OCI-LY7 (cell line): ENCODE results near the gene GULP1. TPM values are rescaled to one million over a fixed set of nuclear protein-coding genes. Genes with fewer than 3 reads are reported as not detected.

Source experiments
- Bru-seq: library from RNA; stranded (reverse); fragments of 400-500 nt; gene quantifications from one replicate; lab custom pipeline; 2021; lab: Mats Ljungman, UMichigan
- BruChase-seq, 2 experiments: library from RNA; stranded (reverse); fragments of 400-500 nt; gene quantifications; one replicate each; lab custom pipeline; 2021; lab: Mats Ljungman, UMichigan
- BruUV-seq: library from RNA; stranded (reverse); fragments of 400-500 nt; replicated peaks from 2 replicates; lab custom pipeline; 2021; lab: Mats Ljungman, UMichigan
- CTCF ChIA-PET: fragments of 300-600 bp; sonication (Branson Sonifier 250); formaldehyde crosslinking; loops from one replicate; lab custom pipeline; 2022; ENCODE audit warnings: antibody characterized with exemption; ENCODE audit not compliant: unreplicated experiment; lab: Charles Lee
- POLR2A ChIA-PET: fragments of 300-600 bp; sonication (Branson Sonifier 250); formaldehyde crosslinking; loops from one replicate; lab custom pipeline; 2022; ENCODE audit warnings: antibody characterized with exemption; lab: Charles Lee
- DNase-seq: peaks from one replicate; pipeline ENCODE4 v3.0.0-alpha.2; 2015; ENCODE audit warnings: low spot score
- H2AFZ ChIP-seq: fragments of 200-600 bp; sonication (generic), shearing (Covaris generic); 2 replicates; pipeline ENCODE4 v1.6.1; 2014; ENCODE audit warnings: mild to moderate bottlenecking, antibody characterized with exemption, low read length, moderate library complexity
- H3K27ac ChIP-seq: fragments of 200-600 bp; sonication (generic); 2 replicates; pipeline ENCODE4 v1.5.1; 2014; ENCODE audit warnings: mixed run types, low read depth, mild to moderate bottlenecking, moderate library complexity, low read length, inconsistent platforms; ENCODE audit not compliant: poor library complexity, severe bottlenecking
- H3K36me3 ChIP-seq: fragments of 200-600 bp; sonication (generic); 2 replicates; pipeline ENCODE4 v1.6.1; 2014; ENCODE audit warnings: mild to moderate bottlenecking, antibody characterized with exemption, low read length, moderate library complexity, mixed read lengths; ENCODE audit not compliant: insufficient read depth
- H3K4me1 ChIP-seq: fragments of 200-600 bp; sonication (generic); 2 replicates; pipeline ENCODE4 v1.5.1; 2014; ENCODE audit warnings: mild to moderate bottlenecking, low read length; ENCODE audit not compliant: insufficient read depth, poor library complexity, severe bottlenecking
- H3K4me2 ChIP-seq: fragments of 200-600 bp; sonication (generic); 2 replicates; pipeline ENCODE4 v1.6.1; 2014; ENCODE audit warnings: mild to moderate bottlenecking, low read length
- H3K4me3 ChIP-seq: fragments of 200-600 bp; sonication (generic); 2 replicates; pipeline ENCODE4 v1.5.1; 2014; ENCODE audit warnings: mild to moderate bottlenecking, low read depth, low read length; ENCODE audit not compliant: poor library complexity, severe bottlenecking
- H3K79me2 ChIP-seq: fragments of 200-600 bp; sonication (generic); 2 replicates; pipeline ENCODE4 v1.6.1; 2016; ENCODE audit warnings: low read depth, mild to moderate bottlenecking, low read length, moderate library complexity, mixed read lengths; ENCODE audit not compliant: insufficient read depth
- H3K9me2 ChIP-seq: fragments of 200-600 bp; sonication (generic); 2 replicates; pipeline ENCODE4 v1.6.1; 2016; ENCODE audit warnings: mild to moderate bottlenecking, low read length, mixed read lengths; ENCODE audit not compliant: insufficient read depth
- H3K9me3 ChIP-seq: fragments of 200-600 bp; sonication (generic); 2 replicates; pipeline ENCODE4 v1.6.1; 2014; ENCODE audit warnings: mild to moderate bottlenecking, mixed run types, low read length, mixed read lengths
- H4K20me1 ChIP-seq: fragments of 200-600 bp; sonication (generic); 2 replicates; pipeline ENCODE4 v1.6.1; 2014; ENCODE audit warnings: mild to moderate bottlenecking, antibody characterized with exemption, low read length, moderate library complexity, mixed read lengths; ENCODE audit not compliant: insufficient read depth
- CTCF ChIP-seq: fragments of 200-600 bp; sonication (generic); conservative IDR thresholded peaks from 2 replicates; pipeline ENCODE4 v1.5.1; 2014; ENCODE audit warnings: mild to moderate bottlenecking, antibody characterized with exemption, low read length, moderate library complexity, mixed read lengths
- EZH2phosphoT487 ChIP-seq: fragments of 200-600 bp; sonication (generic); IDR thresholded peaks from 2 replicates; pipeline ENCODE4 v1.6.1; 2018; ENCODE audit warnings: low read depth, borderline replicate concordance, mild to moderate bottlenecking, mixed run types, antibody characterized with exemption, low read length, moderate library complexity, mixed read lengths
- intact Hi-C: fragments of 100-400 bp; cut with micrococcal nuclease; formaldehyde crosslinking; loops from one replicate; pipeline ENCODE4 v1.10.0; 2022; ENCODE audit not compliant: unreplicated experiment
- long read RNA-seq: library from polyadenylated mRNA; stranded (forward); transcript quantifications from one replicate; pipeline ENCODE4 v2.0.0, GENCODE V29; 2022
- total RNA-seq, 2 experiments: library from RNA; depleted of rRNA in 1 of 2; stranded (reverse); fragments of >200 nt in 1 of 2; shearing (Covaris generic) in 1 of 2; gene quantifications; 2 replicates each; pipeline ENCODE4 v1.2.3, GENCODE V29; 2014 to 2022

GULP1 gene
- total RNA-seq (2014; rRNA removed; shearing (Covaris generic)) (not detected in 2 replicates), total RNA-seq (2022) (not detected in 2 replicates), Bru-seq, nascent RNA (percentile 6 among the genes with signal in this experiment), BruChase-seq, experiment 1, labeled RNA remaining after a 6-hour chase (percentile 6 among the genes with signal in this experiment), BruChase-seq, experiment 2, labeled RNA remaining after a 2-hour chase (percentile 10 among the genes with signal in this experiment)
- long read RNA-seq = 0 reads

GRCh38 chr2:188291617-188292347 is at the start of gene GULP1:
GULP1 (plus strand) TSS chr2:188291874; CDS start chr2:188477703, 185,829 bp downstream.
- DNase-seq = no peak
- POLR2A ChIA-PET = no interaction called here
- Histone ChIP-seq H3K27ac (no peak within 1 kb of the TSS), H3K79me2 (no peaks in the 10 kb centered on the region), H2AFZ (no peak within 1 kb of the TSS), H3K9me3 (no peaks in the 10 kb centered on the region), H3K9me2 (no peaks in the 10 kb centered on the region), H3K4me1 (no peaks in the 10 kb centered on the region), H4K20me1 (no peaks in the 10 kb centered on the region), H3K4me2 (no peak within 1 kb of the TSS), H3K36me3 (no peaks in the 10 kb centered on the region), H3K4me3 (no peak within 1 kb of the TSS)
- TF ChIP-seq CTCF (no peak), EZH2phosphoT487 (no peak)
- intact Hi-C loops = no loop called here
- CTCF ChIA-PET = no interaction called here
- no TSS peak for BruUV-seq

- intact Hi-C loops = no loop called here
- Histone ChIP-seq H3K4me2 (no peak overlapping the region), H3K9me3 (no peaks in the 10 kb centered on the region), H3K4me1 (no peaks in the 10 kb centered on the region), H3K36me3 (no peaks in the 10 kb centered on the region), H3K27ac (no peak overlapping the region), H3K4me3 (no peak overlapping the region), H2AFZ (no peak overlapping the region), H3K9me2 (no peaks in the 10 kb centered on the region), H3K79me2 (no peaks in the 10 kb centered on the region), H4K20me1 (no peaks in the 10 kb centered on the region)
- ChIA-PET POLR2A (no interaction called here), CTCF (no interaction called here)
- TF ChIP-seq CTCF = no peak
- no peak for TF ChIP-seq EZH2phosphoT487
- DNase-seq = no peak
- no TSS peak for BruUV-seq
Measured at GRCh38 chr2:188243381-188243780, 48.3 kb upstream of the GULP1 start.

GRCh38 chr2:188244383-188244782 is 47.3 kb upstream of the GULP1 start:
- intact Hi-C loops = no loop called here
- H3K9me2 ChIP-seq = no peaks in the 10 kb centered on the region
- BruUV-seq = no TSS peak
- POLR2A ChIA-PET = interaction anchor here (0.6 kb wide), 1 partner anchor 15 kb away, joined by 3 read pairs; no protein-coding TSS in a partner anchor
- no peak overlapping the region for H2AFZ ChIP-seq
- DNase-seq = no peak
- no peak overlapping the region for H3K4me3 ChIP-seq
- no peak overlapping the region for H3K27ac ChIP-seq
- no peaks in the 10 kb centered on the region for H3K9me3 ChIP-seq
- CTCF ChIA-PET = no interaction called here
- no peaks in the 10 kb centered on the region for H3K4me1 ChIP-seq
- TF ChIP-seq EZH2phosphoT487 = no peak
- H4K20me1 ChIP-seq = no peaks in the 10 kb centered on the region
- no peaks in the 10 kb centered on the region for H3K36me3 ChIP-seq
- H3K4me2 ChIP-seq = no peak overlapping the region
- H3K79me2 ChIP-seq = no peaks in the 10 kb centered on the region
